GM12878 (cell line): Measurements from ENCODE around the gene ATXN1. TPM values are rescaled to one million over a fixed set of nuclear protein-coding genes. Genes with fewer than 3 reads are reported as not detected.
A peak's percentile ranks its signal among the peaks of the same experiment; 100 is the strongest.

ENCODE experiments used
- ATF7 ChIP-seq: fragments of 450-650 bp; IDR thresholded peaks from 2 replicates; pipeline ENCODE4 v1.6.1; 2016; ENCODE audit warnings: low read depth, mild to moderate bottlenecking
- BHLHE40 ChIP-seq, 2 experiments: fragments of 450-650 bp in 1 of 2; IDR thresholded peaks; 2 replicates each; pipeline ENCODE4 v1.6.1; 2011 to 2017; ENCODE audit warnings: low read depth in 2 of 2, borderline replicate concordance in 1 of 2, improper control_type of control experiment in 1 of 2, low read length in 1 of 2, mild to moderate bottlenecking in 1 of 2
- BRCA1 ChIP-seq: IDR thresholded peaks from 2 replicates; pipeline ENCODE4 v1.6.1; 2011; ENCODE audit warnings: low read depth, low read length, improper control_type of control experiment
- CBX3 ChIP-seq: fragments of 200-600 bp; sonication (generic); IDR thresholded peaks from 2 replicates; pipeline ENCODE4 v1.6.1; 2016; ENCODE audit warnings: low read depth, borderline replicate concordance
- CBX5 ChIP-seq: sonication (generic); IDR thresholded peaks from 2 replicates; pipeline ENCODE4 v1.6.1; 2016; ENCODE audit warnings: low read depth, moderate library complexity, mild to moderate bottlenecking, inconsistent platforms
- DPF2 ChIP-seq: fragments of 450-650 bp; IDR thresholded peaks from 2 replicates; pipeline ENCODE4 v1.6.1; 2017; ENCODE audit warnings: mild to moderate bottlenecking
- EED ChIP-seq: sonication (generic); IDR thresholded peaks from 2 replicates; pipeline ENCODE4 v1.6.1; 2016; ENCODE audit warnings: antibody characterized with exemption, low read depth
- EGR1 ChIP-seq, 2 experiments: IDR thresholded peaks; 1 replicate in 1 of 2; 2 replicates in 1 of 2; pipeline ENCODE4 v1.6.1; 2011 to 2012; ENCODE audit warnings: low read depth in 2 of 2, low read length in 2 of 2, borderline replicate concordance in 1 of 2, mild to moderate bottlenecking in 1 of 2, moderate library complexity in 1 of 2
- HDGF ChIP-seq: fragments of 450-650 bp; IDR thresholded peaks from 2 replicates; pipeline ENCODE4 v1.6.1; 2016; ENCODE audit warnings: antibody characterized with exemption
- MEF2A ChIP-seq: IDR thresholded peaks from 2 replicates; pipeline ENCODE4 v1.6.1; 2011; ENCODE audit warnings: low read depth, mild to moderate bottlenecking, low read length, moderate library complexity; ENCODE audit not compliant: insufficient read depth
- NFYB ChIP-seq: IDR thresholded peaks from 2 replicates; pipeline ENCODE4 v1.6.1; 2011; ENCODE audit warnings: low read depth, mild to moderate bottlenecking, low read length, improper control_type of control experiment, moderate library complexity; ENCODE audit not compliant: insufficient read depth
- NR2C2 ChIP-seq: IDR thresholded peaks from 2 replicates; pipeline ENCODE4 v1.6.1; 2011; ENCODE audit warnings: borderline replicate concordance, low read depth; ENCODE audit not compliant: control insufficient read depth, insufficient read length
- PAX5 ChIP-seq: IDR thresholded peaks from 2 replicates; pipeline ENCODE4 v1.6.1; 2011; ENCODE audit warnings: low read depth, low read length, borderline replicate concordance
- POLR2AphosphoS2 ChIP-seq: IDR thresholded peaks from 2 replicates; pipeline ENCODE4 v1.6.1; 2011; ENCODE audit warnings: low read depth, mild to moderate bottlenecking, low read length, improper control_type of control experiment, moderate library complexity
- RAD21 ChIP-seq: IDR thresholded peaks from 2 replicates; pipeline ENCODE4 v1.6.1; 2011; ENCODE audit warnings: mild to moderate bottlenecking, low read depth, low read length, moderate library complexity; ENCODE audit not compliant: insufficient read depth
- RFX5 ChIP-seq: IDR thresholded peaks from 2 replicates; pipeline ENCODE4 v1.6.1; 2011; ENCODE audit warnings: low read depth, low read length, improper control_type of control experiment
- STAT3 ChIP-seq: IDR thresholded peaks from 2 replicates; pipeline ENCODE4 v1.6.1; 2011; ENCODE audit warnings: low read depth, low read length, improper control_type of control experiment
- TCF7 ChIP-seq: IDR thresholded peaks from 2 replicates; pipeline ENCODE4 v1.6.1; 2014; ENCODE audit warnings: antibody characterized with exemption, borderline replicate concordance
- WRNIP1 ChIP-seq: IDR thresholded peaks from 2 replicates; pipeline ENCODE4 v1.6.1; 2011; ENCODE audit warnings: low read depth, low read length, improper control_type of control experiment, borderline replicate concordance
- YY1 ChIP-seq: IDR thresholded peaks from 2 replicates; pipeline ENCODE4 v1.6.1; 2011; ENCODE audit warnings: low read depth, mild to moderate bottlenecking, low read length
- ZNF217 ChIP-seq: fragments of 450-650 bp; IDR thresholded peaks from 2 replicates; pipeline ENCODE4 v1.6.1; 2017; ENCODE audit warnings: antibody characterized with exemption, mild to moderate bottlenecking
- ZNF384 ChIP-seq: IDR thresholded peaks from 2 replicates; pipeline ENCODE4 v1.6.1; 2012; ENCODE audit warnings: low read depth, mild to moderate bottlenecking, low read length, improper control_type of control experiment, borderline replicate concordance
- polyA plus RNA-seq, 11 experiments: library from polyadenylated mRNA; depleted of rRNA in 4 of 11; unstranded in 6 of 11; stranded (reverse) in 5 of 11; fragments of >200 nt; fragmentation: Nextera tagmentation in 4 of 11; fragmentation: Illumina TruSeq in 1 of 11; extraction: Ambion mirVana in 4 of 11; extraction: Trizol in 1 of 11; gene quantifications; 1 replicate in 1 of 11; 2 replicates in 10 of 11; pipeline versions ENCODE4 v1.2.1 to v1.2.3, GENCODE V29; 2011 to 2016; ENCODE audit warnings: inconsistent platforms in 2 of 11, missing spikeins in 2 of 11, low read depth in 1 of 11
- total RNA-seq, 4 experiments: library from RNA; depleted of rRNA in 3 of 4; stranded (reverse); fragments of >200 nt in 3 of 4; fragmentation: Illumina TruSeq in 1 of 4; extraction: Trizol in 1 of 4; gene quantifications; 2 replicates each; pipeline versions ENCODE4 v1.2.1 to v1.2.3, GENCODE V29; 2013 to 2021
- TF ChIP-seq, protein P1 (sequence below): IDR thresholded peaks from 2 replicates; pipeline ENCODE4 v1.6.1; 2011; ENCODE audit warnings: mild to moderate bottlenecking, low read depth, low read length, moderate library complexity; ENCODE audit not compliant: insufficient replicate concordance
- TF ChIP-seq, protein P2 (sequence below): IDR thresholded peaks from 2 replicates; pipeline ENCODE4 v1.6.1; 2012; ENCODE audit warnings: mild to moderate bottlenecking, low read depth, low read length
- TF ChIP-seq, protein P3 (sequence below): IDR thresholded peaks from 2 replicates; pipeline ENCODE4 v1.6.1; 2011; ENCODE audit warnings: low read depth, low read length, improper control_type of control experiment, borderline replicate concordance

The ATXN1 gene
- total and polyA plus RNA-seq, 10 of the 15 experiments (the other 5 are each of a cell fraction or from before 2014, with no cell fraction given) = 12.2 to 51.2 (median 20.5) TPM

DNA sequence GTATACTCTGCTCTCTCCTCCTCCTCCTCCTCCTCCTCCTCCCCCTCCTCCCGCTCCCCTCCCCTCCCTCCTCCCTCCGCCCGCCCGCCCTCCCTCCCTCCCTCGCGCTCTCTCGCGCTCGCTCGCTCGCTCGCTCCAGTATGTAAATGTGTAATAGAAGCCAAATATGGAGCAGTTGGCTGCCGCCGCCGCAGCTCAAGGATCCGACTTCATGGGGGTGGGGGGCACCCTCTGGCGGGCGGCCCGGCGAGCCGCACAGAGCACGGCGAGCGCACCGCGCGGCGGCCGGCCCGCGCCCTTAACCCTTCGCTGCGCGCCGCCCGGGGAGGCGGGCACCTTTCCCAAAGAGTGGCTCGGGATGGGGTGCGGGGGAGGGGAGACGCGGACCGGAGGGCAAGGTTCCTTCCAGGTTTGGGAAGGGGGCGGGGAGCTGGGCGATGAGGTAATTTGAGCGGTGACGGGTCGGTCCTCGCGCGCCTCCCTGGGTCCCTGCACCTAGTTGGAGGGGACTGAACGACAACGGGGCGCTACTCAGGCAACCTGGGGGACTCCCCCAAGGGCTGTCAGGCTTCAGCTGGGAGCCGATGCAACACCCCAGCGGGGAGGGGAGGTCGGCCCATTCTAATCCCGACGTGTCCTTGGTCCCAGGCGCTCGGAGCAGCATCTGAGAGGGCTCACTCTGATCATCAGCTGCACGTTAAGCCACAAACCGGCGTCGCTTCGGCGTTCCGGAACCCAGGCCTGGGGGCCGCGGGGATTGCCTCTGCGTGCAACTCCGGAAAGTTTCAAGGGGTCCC is 409 bp upstream of the ATXN1 start (continued):
- TF ChIP-seq, protein P1, sequence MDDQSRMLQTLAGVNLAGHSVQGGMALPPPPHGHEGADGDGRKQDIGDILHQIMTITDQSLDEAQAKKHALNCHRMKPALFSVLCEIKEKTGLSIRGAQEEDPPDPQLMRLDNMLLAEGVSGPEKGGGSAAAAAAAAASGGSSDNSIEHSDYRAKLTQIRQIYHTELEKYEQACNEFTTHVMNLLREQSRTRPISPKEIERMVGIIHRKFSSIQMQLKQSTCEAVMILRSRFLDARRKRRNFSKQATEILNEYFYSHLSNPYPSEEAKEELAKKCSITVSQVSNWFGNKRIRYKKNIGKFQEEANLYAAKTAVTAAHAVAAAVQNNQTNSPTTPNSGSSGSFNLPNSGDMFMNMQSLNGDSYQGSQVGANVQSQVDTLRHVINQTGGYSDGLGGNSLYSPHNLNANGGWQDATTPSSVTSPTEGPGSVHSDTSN = peak; percentile 22
- no peak for TF ChIP-seq PAX5
- no peak for TF ChIP-seq NR2C2
- no peak for TF ChIP-seq RFX5
- no peak for TF ChIP-seq CBX5
- TF ChIP-seq WRNIP1 = no peak
- TF ChIP-seq NFYB = no peak
- TF ChIP-seq ZNF384 = no peak
- TF ChIP-seq STAT3 = no peak
- peak; percentile 40; the same call in 1 of the 2 replicates for TF ChIP-seq ZNF217
- TF ChIP-seq CBX3 = no peak
- TF ChIP-seq DPF2 = peak; percentile 79
- TF ChIP-seq, protein P2, sequence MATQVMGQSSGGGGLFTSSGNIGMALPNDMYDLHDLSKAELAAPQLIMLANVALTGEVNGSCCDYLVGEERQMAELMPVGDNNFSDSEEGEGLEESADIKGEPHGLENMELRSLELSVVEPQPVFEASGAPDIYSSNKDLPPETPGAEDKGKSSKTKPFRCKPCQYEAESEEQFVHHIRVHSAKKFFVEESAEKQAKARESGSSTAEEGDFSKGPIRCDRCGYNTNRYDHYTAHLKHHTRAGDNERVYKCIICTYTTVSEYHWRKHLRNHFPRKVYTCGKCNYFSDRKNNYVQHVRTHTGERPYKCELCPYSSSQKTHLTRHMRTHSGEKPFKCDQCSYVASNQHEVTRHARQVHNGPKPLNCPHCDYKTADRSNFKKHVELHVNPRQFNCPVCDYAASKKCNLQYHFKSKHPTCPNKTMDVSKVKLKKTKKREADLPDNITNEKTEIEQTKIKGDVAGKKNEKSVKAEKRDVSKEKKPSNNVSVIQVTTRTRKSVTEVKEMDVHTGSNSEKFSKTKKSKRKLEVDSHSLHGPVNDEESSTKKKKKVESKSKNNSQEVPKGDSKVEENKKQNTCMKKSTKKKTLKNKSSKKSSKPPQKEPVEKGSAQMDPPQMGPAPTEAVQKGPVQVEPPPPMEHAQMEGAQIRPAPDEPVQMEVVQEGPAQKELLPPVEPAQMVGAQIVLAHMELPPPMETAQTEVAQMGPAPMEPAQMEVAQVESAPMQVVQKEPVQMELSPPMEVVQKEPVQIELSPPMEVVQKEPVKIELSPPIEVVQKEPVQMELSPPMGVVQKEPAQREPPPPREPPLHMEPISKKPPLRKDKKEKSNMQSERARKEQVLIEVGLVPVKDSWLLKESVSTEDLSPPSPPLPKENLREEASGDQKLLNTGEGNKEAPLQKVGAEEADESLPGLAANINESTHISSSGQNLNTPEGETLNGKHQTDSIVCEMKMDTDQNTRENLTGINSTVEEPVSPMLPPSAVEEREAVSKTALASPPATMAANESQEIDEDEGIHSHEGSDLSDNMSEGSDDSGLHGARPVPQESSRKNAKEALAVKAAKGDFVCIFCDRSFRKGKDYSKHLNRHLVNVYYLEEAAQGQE = no peak
- TF ChIP-seq POLR2AphosphoS2 = no peak
- peak; percentile 80 for TF ChIP-seq ATF7
- TF ChIP-seq YY1 = peak; percentile 73; the same call in 1 of the 2 replicates
- 0 out of 2 replicates have a peak, but pooled peaks have one; percentile 3 for TF ChIP-seq EED
- peak in 1 of 2 experiments; percentile 41; a peak in 1 of 3 replicates for TF ChIP-seq EGR1 (IDR thresholded peaks at IDR 0.05; ENCODE audit: borderline replicate concordance in 1 of 2, low read depth in 2 of 2, low read length in 2 of 2)
- 0 out of 2 replicates have a peak, but pooled peaks have one; percentile 34 for TF ChIP-seq TCF7
- TF ChIP-seq, protein P3, sequence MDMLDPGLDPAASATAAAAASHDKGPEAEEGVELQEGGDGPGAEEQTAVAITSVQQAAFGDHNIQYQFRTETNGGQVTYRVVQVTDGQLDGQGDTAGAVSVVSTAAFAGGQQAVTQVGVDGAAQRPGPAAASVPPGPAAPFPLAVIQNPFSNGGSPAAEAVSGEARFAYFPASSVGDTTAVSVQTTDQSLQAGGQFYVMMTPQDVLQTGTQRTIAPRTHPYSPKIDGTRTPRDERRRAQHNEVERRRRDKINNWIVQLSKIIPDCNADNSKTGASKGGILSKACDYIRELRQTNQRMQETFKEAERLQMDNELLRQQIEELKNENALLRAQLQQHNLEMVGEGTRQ = no peak
- 0 out of 2 replicates have a peak, but pooled peaks have one; percentile 44 for TF ChIP-seq HDGF
- peak in 1 of 2 experiments; percentile 47; a peak in 2 of 4 replicates for TF ChIP-seq BHLHE40 (IDR thresholded peaks at IDR 0.05; ENCODE audit: borderline replicate concordance in 1 of 2, low read depth in 2 of 2, low read length in 1 of 2)
- no peak for TF ChIP-seq BRCA1
- 0 out of 2 replicates have a peak, but pooled peaks have one; percentile 31 for TF ChIP-seq MEF2A
- TF ChIP-seq RAD21 = peak; percentile 64
